H1 (cell line): ENCODE data around the gene CDC123. TPM values are rescaled to one million over a fixed set of nuclear protein-coding genes. Genes with fewer than 3 reads are reported as not detected.

Source experiments
- CTCF ChIA-PET: fragments of 300-600 bp; sonication (Branson Sonifier 250); formaldehyde crosslinking; loops from one replicate; lab custom pipeline; 2021; ENCODE audit not compliant: partially characterized antibody; lab: Charles Lee
- POLR2A ChIA-PET: fragments of 300-600 bp; sonication (Branson Sonifier 250); formaldehyde crosslinking; loops from one replicate; lab custom pipeline; 2021; ENCODE audit warnings: inconsistent platforms; ENCODE audit not compliant: partially characterized antibody; lab: Charles Lee
- DNase-seq, 2 experiments: peaks; one replicate each; pipeline versions ENCODE4 v3.0.0 to v3.0.0-alpha.2; 2010 to 2022; ENCODE audit warnings: low spot score in 2 of 2, low read depth in 1 of 2, mixed read lengths in 1 of 2
- FAIRE-seq: peaks from 2 replicates; lab custom pipeline; 2011; peaks lifted over from hg19 to GRCh38; lab: Jason Lieb, UNC
- H2AFZ ChIP-seq: 2 replicates; pipeline ENCODE4 v1.8.1; 2012; ENCODE audit warnings: low read length, inconsistent platforms
- H2AK5ac ChIP-seq: 2 replicates; pipeline ENCODE4 v1.6.1; 2013; ENCODE audit warnings: low read depth, low read length
- H2BK120ac ChIP-seq: replicated peaks from 2 replicates; pipeline ENCODE3; 2013; ENCODE audit warnings: low read depth, low read length, inconsistent platforms
- H2BK12ac ChIP-seq: 2 replicates; pipeline ENCODE4 v1.6.1; 2013; ENCODE audit warnings: low read depth, low read length
- H2BK15ac ChIP-seq: 2 replicates; pipeline ENCODE4 v1.6.1; 2013; ENCODE audit warnings: low read length
- H2BK20ac ChIP-seq: 2 replicates; pipeline ENCODE4 v1.6.1; 2013; ENCODE audit warnings: low read length
- H2BK5ac ChIP-seq: 2 replicates; pipeline ENCODE4 v1.6.1; 2013; ENCODE audit warnings: low read depth, low read length
- H3K14ac ChIP-seq: 2 replicates; pipeline ENCODE4 v1.6.1; 2013; ENCODE audit warnings: inconsistent platforms; ENCODE audit not compliant: insufficient read length
- H3K18ac ChIP-seq: 2 replicates; pipeline ENCODE4 v1.6.1; 2013; ENCODE audit warnings: low read length; ENCODE audit errors: extremely low read depth
- H3K23ac ChIP-seq: 2 replicates; pipeline ENCODE4 v1.6.1; 2013; ENCODE audit warnings: inconsistent platforms; ENCODE audit not compliant: insufficient read length
- H3K23me2 ChIP-seq: 2 replicates; pipeline ENCODE4 v1.6.1; 2013; ENCODE audit warnings: low read depth, low read length
- H3K27ac ChIP-seq: 2 replicates; pipeline ENCODE4 v1.6.1; 2011; ENCODE audit warnings: low read depth, low read length, inconsistent platforms
- H3K27me3 ChIP-seq, 4 experiments: replicated peaks in 1 of 4; 1 replicate in 1 of 4; 2 replicates in 3 of 4; pipeline versions ENCODE4 v1.6.1 to v1.8.1; 2011 to 2013; ENCODE audit warnings: low read length in 3 of 4, mild to moderate bottlenecking in 3 of 4, inconsistent platforms in 2 of 4, mixed read lengths in 2 of 4, moderate library complexity in 1 of 4; ENCODE audit not compliant: control insufficient read depth in 3 of 4, insufficient read depth in 3 of 4; ENCODE audit errors: extremely low read depth in 1 of 4
- H3K36me3 ChIP-seq, 4 experiments: 2 replicates each; pipeline versions ENCODE4 v1.6.1 to v1.8.1; 2011 to 2013; ENCODE audit warnings: mild to moderate bottlenecking in 4 of 4, low read length in 3 of 4, moderate library complexity in 2 of 4, control low read depth in 1 of 4, inconsistent platforms in 1 of 4; ENCODE audit not compliant: insufficient read depth in 4 of 4, control insufficient read depth in 2 of 4
- H3K4ac ChIP-seq: replicated peaks from 2 replicates; pipeline ENCODE3; 2013; ENCODE audit warnings: low read length, low read depth, mixed read lengths, inconsistent platforms; ENCODE audit not compliant: insufficient read length
- H3K4me1 ChIP-seq, 4 experiments: replicated peaks in 1 of 4; 1 replicate in 1 of 4; 2 replicates in 3 of 4; pipeline versions ENCODE4 v1.6.1 to v1.8.1; 2011 to 2013; ENCODE audit warnings: low read length in 3 of 4, inconsistent platforms in 2 of 4, mixed read lengths in 1 of 4; ENCODE audit not compliant: insufficient read depth in 4 of 4, control insufficient read depth in 3 of 4
- H3K4me2 ChIP-seq, 2 experiments: 2 replicates each; pipeline versions ENCODE4 v1.6.1 to v1.8.1; 2011 to 2013; ENCODE audit warnings: low read depth in 2 of 2, low read length in 2 of 2, control low read depth in 1 of 2, inconsistent platforms in 1 of 2, mild to moderate bottlenecking in 1 of 2; ENCODE audit not compliant: insufficient read depth in 1 of 2
- H3K4me3 ChIP-seq, 4 experiments: fragments of 200-600, 300-600 bp in 1 of 4; sonication (generic), shearing (Covaris generic), sonication (Bioruptor Twin) in 1 of 4; 2 replicates each; pipeline versions ENCODE4 v1.5.1 to v1.8.1; 2011 to 2016; ENCODE audit warnings: low read length in 4 of 4, low read depth in 3 of 4, control low read depth in 2 of 4, inconsistent platforms in 2 of 4, mild to moderate bottlenecking in 2 of 4, mixed read lengths in 1 of 4, moderate library complexity in 1 of 4; ENCODE audit not compliant: insufficient read depth in 2 of 4; ENCODE audit errors: extremely low read depth in 1 of 4
- H3K56ac ChIP-seq: replicated peaks from 2 replicates; pipeline ENCODE3; 2013; ENCODE audit warnings: low read depth, mild to moderate bottlenecking, mixed read lengths, low read length, inconsistent platforms; ENCODE audit not compliant: insufficient read length
- H3K79me1 ChIP-seq: 2 replicates; pipeline ENCODE4 v1.6.1; 2013; ENCODE audit warnings: low read depth, low read length, control low read depth
- H3K79me2 ChIP-seq, 2 experiments: 2 replicates each; pipeline versions ENCODE4 v1.6.1 to v1.8.1; 2012 to 2013; ENCODE audit warnings: low read length in 2 of 2, mild to moderate bottlenecking in 2 of 2, inconsistent platforms in 1 of 2; ENCODE audit not compliant: insufficient read depth in 2 of 2, control insufficient read depth in 1 of 2
- H3K9ac ChIP-seq, 4 experiments: replicated peaks in 1 of 4; 1 replicate in 1 of 4; 2 replicates in 3 of 4; pipeline versions ENCODE4 v1.6.1 to v1.8.1; 2011 to 2013; ENCODE audit warnings: low read depth in 3 of 4, low read length in 3 of 4, control low read depth in 2 of 4, mild to moderate bottlenecking in 2 of 4, moderate library complexity in 2 of 4, inconsistent platforms in 1 of 4; ENCODE audit errors: extremely low read depth in 1 of 4
- H3K9me3 ChIP-seq, 2 experiments: 2 replicates each; pipeline versions ENCODE4 v1.6.1 to v1.8.1; 2012 to 2013; ENCODE audit warnings: mild to moderate bottlenecking in 2 of 2, moderate library complexity in 2 of 2, control low read depth in 1 of 2, inconsistent platforms in 1 of 2, low read depth in 1 of 2, low read length in 1 of 2, mixed read lengths in 1 of 2; ENCODE audit not compliant: insufficient read depth in 2 of 2
- H4K20me1 ChIP-seq, 2 experiments: replicated peaks in 1 of 2; 2 replicates each; pipeline versions ENCODE3 to v1.8.1; 2011 to 2013; ENCODE audit warnings: inconsistent platforms in 2 of 2, low read length in 2 of 2, mild to moderate bottlenecking in 1 of 2; ENCODE audit not compliant: insufficient read depth in 2 of 2, control insufficient read depth in 1 of 2
- H4K5ac ChIP-seq: 2 replicates; pipeline ENCODE4 v1.6.1; 2013; ENCODE audit warnings: low read length, low read depth, mixed read lengths, inconsistent platforms; ENCODE audit not compliant: insufficient read length
- H4K8ac ChIP-seq: 2 replicates; pipeline ENCODE4 v1.8.0; 2013; ENCODE audit warnings: mild to moderate bottlenecking, moderate library complexity, low read length, inconsistent platforms; ENCODE audit not compliant: insufficient read depth; ENCODE audit errors: extremely low read depth
- H4K91ac ChIP-seq: replicated peaks from 2 replicates; pipeline ENCODE3; 2013; ENCODE audit warnings: low read length, mixed read lengths, inconsistent platforms; ENCODE audit not compliant: insufficient read length
- ATF2 ChIP-seq: IDR thresholded peaks from 2 replicates; pipeline ENCODE4 v1.6.1; 2012; ENCODE audit warnings: low read length, inconsistent platforms
- GABPA ChIP-seq: IDR thresholded peaks from 2 replicates; pipeline ENCODE4 v1.6.1; 2011; ENCODE audit warnings: mild to moderate bottlenecking, low read length, moderate library complexity, borderline replicate concordance; ENCODE audit not compliant: insufficient read depth
- HDAC6 ChIP-seq: IDR thresholded peaks from one replicate; pipeline ENCODE4 v1.7.1; 2012; ENCODE audit warnings: low read depth, mild to moderate bottlenecking, inconsistent platforms, low read length, moderate library complexity
- NRF1 ChIP-seq: IDR thresholded peaks from 2 replicates; pipeline ENCODE4 v1.6.1; 2011; ENCODE audit warnings: mild to moderate bottlenecking, low read depth, low read length, improper control_type of control experiment
- RFX5 ChIP-seq: IDR thresholded peaks from 2 replicates; pipeline ENCODE4 v1.6.1; 2011; ENCODE audit warnings: low read depth, low read length, improper control_type of control experiment, borderline replicate concordance
- SIN3A ChIP-seq, 2 experiments: IDR thresholded peaks in 1 of 2; conservative IDR thresholded peaks in 1 of 2; 2 replicates each; pipeline ENCODE4 v1.6.1; 2011 to 2012; ENCODE audit warnings: low read length in 2 of 2, improper control_type of control experiment in 1 of 2, low read depth in 1 of 2, mild to moderate bottlenecking in 1 of 2
- USF2 ChIP-seq: IDR thresholded peaks from 2 replicates; pipeline ENCODE4 v1.6.1; 2011; ENCODE audit warnings: low read length, improper control_type of control experiment
- ZNF274 ChIP-seq: IDR thresholded peaks from 2 replicates; pipeline ENCODE4 v1.7.0; 2012; ENCODE audit warnings: low read length, borderline replicate concordance; ENCODE audit errors: extremely low read depth
- WGBS, 2 experiments: shearing (Covaris generic) in 1 of 2; methylation state at CpG; one replicate each; pipeline versions ENCODE4 v1.1.6 to v1.1.7; 2013 to 2015; ENCODE audit warnings: low lambda C conversion rate in 2 of 2, mixed read lengths in 2 of 2, inconsistent platforms in 1 of 2, low coverage in 1 of 2, missing lambda C conversion rate in 1 of 2; ENCODE audit not compliant: insufficient replicate concordance in 2 of 2, insufficient coverage in 1 of 2, insufficient read length in 1 of 2; ENCODE audit errors: extremely low coverage in 1 of 2, missing lambda C conversion rate in 1 of 2; 5-methylcytosine and 5-hydroxymethylcytosine counted together
- polyA plus RNA-seq, 7 experiments: library from polyadenylated mRNA; depleted of rRNA in 3 of 7; stranded (reverse) in 5 of 7; unstranded in 2 of 7; fragments of >200 nt in 5 of 7; fragments of 200-250 nt in 2 of 7; gene quantifications; 1 replicate in 5 of 7; 2 replicates in 1 of 7; 4 replicates in 1 of 7; pipeline versions ENCODE4 v1.2.1 to v1.2.3, GENCODE V29; 2011 to 2013; ENCODE audit warnings: missing spikeins in 2 of 7, mixed read lengths in 2 of 7
- total RNA-seq: library from RNA; stranded (reverse); fragmentation: NEBNext Ultra II Directional; extraction: Animal tissue kit (Norgen Biotek cat#: 25700); gene quantifications from 2 replicates; pipeline ENCODE4 v1.2.1, GENCODE V29; 2021

The CDC123 gene
- total and polyA plus RNA-seq, 2 of the 8 experiments (the other 6 are each of a cell fraction or from before 2014, with no cell fraction given) = 115 to 202 TPM

GRCh38 chr10:12262278-12262981 is 66.4 kb downstream of the CDC123 start:
- no peak overlapping the region for H3K56ac ChIP-seq
- H3K4me2 ChIP-seq = no peak overlapping the region
- no peak overlapping the region for H2BK20ac ChIP-seq
- H2BK120ac ChIP-seq = no peak overlapping the region
- no peak overlapping the region for H4K8ac ChIP-seq
- DNase-seq (no peak), FAIRE-seq (no peak)
- H3K9me3 ChIP-seq = no peaks in the 10 kb centered on the region
- no peaks in the 10 kb centered on the region for H4K20me1 ChIP-seq
- H3K9ac ChIP-seq = no peak overlapping the region
- no peak overlapping the region for H2BK15ac ChIP-seq
- H2AFZ ChIP-seq = no peak overlapping the region
- no peak overlapping the region for H3K18ac ChIP-seq
- H4K5ac ChIP-seq = no peak overlapping the region
- H3K27me3 ChIP-seq = no peaks in the 10 kb centered on the region
- 90% methylated on average over 2 of the region's 3 CpGs; no CpG with 5 or more reads in 1 of the 2 experiments for WGBS, 2 experiments
- TF ChIP-seq ATF2 (no peak), SIN3A (conservative IDR thresholded peaks at IDR 0.05 in 1 of 2, IDR thresholded peaks at IDR 0.05 in 1 of 2; ENCODE audit: low read depth in 1 of 2, low read length in 2 of 2) (no peak), ZNF274 (no peak), NRF1 (no peak), USF2 (no peak), HDAC6 (no peak), GABPA (no peak), RFX5 (no peak)
- H4K91ac ChIP-seq = no peak overlapping the region
- H3K23ac ChIP-seq = no peak overlapping the region
- no peaks in the 10 kb centered on the region; a peak in 1 of 8 replicates for H3K36me3 ChIP-seq
- H2BK5ac ChIP-seq = no peak overlapping the region
- no peak overlapping the region for H3K14ac ChIP-seq
- no peak overlapping the region for H2AK5ac ChIP-seq
- H3K79me2 ChIP-seq = no peaks in the 10 kb centered on the region
- POLR2A ChIA-PET = interaction anchor here (0.9 to 1.1 kb wide), 2 partner anchors 220 to 222 kb away, joined by 3 read pairs; no protein-coding TSS in a partner anchor
- H3K23me2 ChIP-seq = no peaks in the 10 kb centered on the region
- no peak overlapping the region for H3K27ac ChIP-seq
- no peaks in the 10 kb centered on the region for H3K79me1 ChIP-seq
- H3K4me1 ChIP-seq = peaks cover 0 to 3% (median 0%) of the 10 kb centered on the region in 4 experiments; a peak in 1 of 7 replicates
- CTCF ChIA-PET = interaction anchor here (0.6 to 9.3 kb wide), 13 partner anchors 10 to 449 kb away, joined by 3 to 62 read pairs (median 4); no protein-coding TSS in a partner anchor
- H3K4ac ChIP-seq = no peak overlapping the region
- H2BK12ac ChIP-seq = no peak overlapping the region
- H3K4me3 ChIP-seq = no peak overlapping the region
